HG03066 (cell line): ENCODE data around the gene ESAM.
A peak's percentile ranks its signal among the peaks of the same experiment; 100 is the strongest.

Experiments used
- ATAC-seq: cut with Tn5 transposase; IDR thresholded peaks from one replicate; pipeline ENCODE4 v1.9.1; 2021; ENCODE audit warnings: low read depth; ENCODE audit not compliant: unreplicated experiment

Gene ESAM, protein sequence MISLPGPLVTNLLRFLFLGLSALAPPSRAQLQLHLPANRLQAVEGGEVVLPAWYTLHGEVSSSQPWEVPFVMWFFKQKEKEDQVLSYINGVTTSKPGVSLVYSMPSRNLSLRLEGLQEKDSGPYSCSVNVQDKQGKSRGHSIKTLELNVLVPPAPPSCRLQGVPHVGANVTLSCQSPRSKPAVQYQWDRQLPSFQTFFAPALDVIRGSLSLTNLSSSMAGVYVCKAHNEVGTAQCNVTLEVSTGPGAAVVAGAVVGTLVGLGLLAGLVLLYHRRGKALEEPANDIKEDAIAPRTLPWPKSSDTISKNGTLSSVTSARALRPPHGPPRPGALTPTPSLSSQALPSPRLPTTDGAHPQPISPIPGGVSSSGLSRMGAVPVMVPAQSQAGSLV

GRCh38 chr11:124762105-124762623, at the start of gene ESAM:
ESAM (minus strand) TSS chr11:124762290; CDS start chr11:124762154, 136 bp downstream.
- ATAC-seq, result peak; percentile 41

GRCh38 chr11:124811399-124812125, 49.5 kb upstream of the ESAM start:
- no peak for ATAC-seq

GRCh38 chr11:124807660-124808270, 45.7 kb upstream of the ESAM start:
- no peak for ATAC-seq

DNA sequence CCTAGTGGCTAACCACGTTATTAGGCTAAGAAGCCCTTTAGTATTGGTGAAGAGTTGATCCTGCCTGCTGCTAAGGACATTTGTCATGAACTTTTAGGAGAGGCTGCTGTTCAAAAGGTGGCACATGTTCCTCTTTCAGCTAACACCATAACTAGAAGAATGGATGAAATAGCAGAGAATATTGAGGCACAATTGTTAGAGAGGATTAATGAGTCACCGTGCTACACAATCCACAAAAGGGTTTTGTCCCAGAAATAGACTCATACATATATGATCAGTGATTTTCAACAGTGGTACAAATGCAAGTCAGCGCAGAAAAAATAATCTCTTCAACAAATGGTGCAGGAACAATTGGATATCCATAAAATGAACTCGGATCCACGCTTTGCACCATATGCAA, 45.1 kb upstream of the ESAM start:
- ATAC-seq, result no peak

DNA sequence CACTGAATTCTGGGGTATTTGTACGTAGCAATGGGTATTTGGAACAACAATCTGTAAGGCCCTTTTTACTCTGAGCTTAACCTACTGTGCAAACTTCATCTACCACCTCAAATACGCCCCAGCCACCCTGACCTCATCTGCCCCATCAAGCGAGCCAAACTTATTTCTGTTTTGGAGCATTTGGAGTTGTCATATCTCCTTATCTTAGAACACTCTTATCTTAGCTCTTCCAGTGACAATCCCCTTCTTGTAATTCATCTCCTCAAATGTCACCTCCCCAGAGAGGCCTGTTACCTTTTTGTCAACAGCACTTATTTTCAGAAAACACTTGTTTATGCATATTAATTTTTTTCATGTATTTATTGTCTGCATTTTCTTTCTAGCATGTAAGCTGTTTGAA, 42.8 kb upstream of the ESAM start:
- no peak for ATAC-seq

DNA sequence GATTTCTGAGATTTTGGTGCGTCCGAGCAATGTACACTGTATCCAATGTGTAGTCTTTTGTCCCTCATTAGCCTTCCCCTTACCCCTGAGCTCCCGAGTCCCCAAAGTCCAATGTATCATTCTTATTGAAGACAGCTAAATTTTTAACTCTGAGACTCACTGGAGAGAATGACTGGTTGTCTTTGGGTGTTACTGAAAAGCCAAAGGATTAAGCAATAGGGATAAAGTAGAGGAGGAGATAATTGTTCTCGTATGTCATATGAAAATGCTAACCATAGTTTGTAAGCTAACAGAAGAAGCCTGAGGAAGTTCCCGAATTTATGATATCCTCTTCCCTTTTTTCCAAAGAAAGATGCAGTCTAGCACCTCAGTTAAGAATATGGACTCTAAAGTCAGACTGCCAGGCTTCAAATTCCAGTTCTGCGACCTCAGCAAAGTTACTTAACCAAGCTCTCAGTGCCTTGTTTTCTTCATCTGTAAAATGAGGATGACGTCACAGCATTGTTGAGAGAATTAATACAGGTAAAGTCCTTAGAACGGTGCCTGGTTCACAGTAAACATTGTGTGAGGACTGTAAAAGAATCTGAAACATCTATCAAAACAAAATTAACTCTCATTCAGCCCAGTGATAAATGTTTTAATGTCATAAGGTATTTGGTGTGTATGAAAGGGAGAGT, 39.7 kb upstream of the ESAM start:
- no peak for ATAC-seq

DNA sequence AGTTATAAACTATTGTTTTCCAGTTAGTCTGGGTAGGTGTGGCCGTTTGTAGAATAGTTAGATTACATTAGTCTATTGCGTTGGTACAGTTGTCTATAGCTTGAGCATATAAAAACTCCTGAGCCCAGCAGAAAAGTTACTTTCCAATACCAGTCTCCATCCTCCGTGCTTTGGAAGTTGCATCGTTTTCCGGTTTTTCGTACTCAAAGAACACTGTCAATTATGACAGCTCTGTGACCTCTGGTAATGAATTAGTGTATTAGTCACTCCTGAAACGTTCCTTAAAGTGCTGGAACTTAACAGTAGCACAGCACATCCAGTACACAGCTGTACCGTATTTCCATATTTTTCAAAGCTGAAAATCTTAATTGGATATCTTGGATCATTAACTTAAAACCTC, 38.9 kb upstream of the ESAM start:
- ATAC-seq, result no peak

GRCh38 chr11:124800226-124800929, 38.3 kb upstream of the ESAM start, which contains the start of gene MSANTD2:
MSANTD2 (minus strand) TSS chr11:124800406; CDS start chr11:124800380, 26 bp downstream.
- peak; percentile 84 for ATAC-seq

DNA sequence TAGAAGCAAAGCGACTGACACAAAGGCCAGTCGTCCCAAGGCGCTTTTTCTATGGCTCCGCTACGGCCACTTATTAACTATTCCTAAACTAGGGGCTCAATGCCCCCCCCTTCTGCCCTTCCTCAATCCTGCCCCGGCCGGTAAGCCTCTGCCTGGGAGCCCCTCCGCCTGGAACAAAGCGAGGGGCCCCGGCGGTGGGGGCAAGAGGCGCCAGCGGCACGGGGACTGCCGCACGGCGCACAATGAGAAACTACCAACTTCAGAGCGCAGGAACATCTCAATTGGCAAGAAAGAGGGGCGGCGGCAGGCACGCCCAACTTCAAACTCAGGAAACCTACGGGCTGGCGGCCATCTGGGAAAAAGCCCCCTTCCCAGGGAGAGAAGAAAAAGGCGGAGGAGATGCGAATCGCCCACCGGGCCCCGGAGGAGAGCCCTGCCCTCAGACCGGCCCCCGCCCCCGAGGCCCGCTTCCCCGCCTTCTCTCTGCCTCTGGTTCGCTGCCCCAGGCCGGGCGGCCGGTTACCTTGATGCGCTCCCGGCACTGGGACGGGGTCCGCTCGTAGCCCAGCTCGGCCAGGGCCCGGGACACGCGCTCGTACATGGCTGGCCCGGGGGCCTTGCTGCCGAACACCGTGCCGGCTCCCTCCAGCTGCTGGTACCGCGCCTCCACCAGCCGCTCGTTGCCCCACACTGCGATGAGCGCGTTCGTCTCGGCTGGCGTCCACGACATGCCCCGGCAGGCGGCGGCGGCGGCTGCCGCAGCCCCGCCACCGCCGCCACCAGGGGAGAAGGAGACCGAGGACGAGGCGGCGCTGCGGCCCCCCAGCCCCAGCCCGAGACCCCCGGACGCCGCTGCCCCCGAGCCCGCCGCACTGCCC, 37.5 kb upstream of the ESAM start:
- peak; percentile 37 for ATAC-seq

DNA sequence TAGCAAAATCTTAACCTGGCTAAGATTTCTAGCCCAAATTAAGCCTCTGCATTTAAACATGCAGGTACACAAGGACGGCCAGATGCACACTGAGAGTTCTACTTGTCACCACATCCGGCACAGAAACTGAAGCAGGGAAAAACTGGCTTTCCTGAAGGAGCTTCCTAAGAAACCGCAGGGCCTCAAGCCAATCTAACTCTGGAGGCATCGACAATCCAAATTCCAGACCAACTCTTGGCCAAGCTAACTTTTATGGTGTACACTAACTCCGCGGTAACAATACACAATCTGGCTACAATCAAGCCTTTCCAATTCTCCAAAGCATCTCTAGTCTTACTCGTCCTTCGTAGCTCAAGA, 36.9 kb upstream of the ESAM start:
- ATAC-seq, result peak; percentile 21

DNA sequence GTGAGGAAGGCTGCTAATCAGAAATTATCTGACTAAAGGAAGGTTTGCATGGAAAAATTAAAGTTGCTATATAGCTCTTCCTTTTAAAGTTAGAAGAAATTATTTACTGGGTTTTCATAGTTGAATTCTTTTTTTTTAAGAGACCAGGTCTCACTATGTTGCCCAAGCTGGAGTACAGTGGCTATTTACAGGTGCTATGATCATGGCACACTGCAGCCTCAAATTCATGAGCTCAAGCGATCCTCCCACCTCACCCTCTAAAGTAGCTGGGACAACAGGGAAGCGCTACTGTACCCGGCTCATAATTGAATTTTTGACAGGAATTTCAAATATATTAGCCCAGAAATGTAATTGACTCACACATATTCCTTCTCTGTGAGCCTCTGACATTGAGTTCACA, 34.2 kb upstream of the ESAM start:
- ATAC-seq, result no peak

- no peak for ATAC-seq
Measured at GRCh38 chr11:124793466-124794278, 31.6 kb upstream of the ESAM start.

DNA sequence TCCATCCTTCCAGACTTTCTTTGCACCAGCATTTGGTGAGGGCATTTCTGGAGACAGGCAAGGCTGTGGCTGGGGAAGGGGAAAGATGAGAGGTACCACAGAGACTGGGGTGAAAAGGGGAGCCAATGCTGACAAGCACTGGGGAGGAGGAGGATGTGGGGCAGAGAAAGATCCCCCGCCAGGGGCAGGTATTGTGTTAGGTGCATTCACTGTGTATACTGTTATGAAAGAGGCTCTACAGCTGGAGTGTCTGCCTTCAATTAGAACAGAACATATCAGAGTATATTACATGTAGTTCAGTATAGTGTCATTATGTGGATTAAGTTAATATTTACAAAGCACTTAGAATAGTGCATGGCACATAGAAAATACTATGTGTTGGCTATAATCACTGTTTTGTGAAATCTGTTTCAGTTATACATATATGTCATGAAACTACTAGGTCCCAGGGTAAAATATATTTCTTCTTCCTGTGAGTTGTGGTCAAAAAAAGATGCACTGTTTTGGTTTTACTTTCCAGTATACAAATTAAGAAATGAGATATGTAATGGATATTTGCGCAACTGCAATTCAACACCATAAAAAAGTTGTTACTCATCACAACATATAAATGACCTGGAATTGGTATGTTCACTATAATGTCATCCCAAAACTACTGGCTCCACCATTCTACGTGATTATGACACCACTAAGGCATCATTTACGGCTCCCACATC, 29.7 kb upstream of the ESAM start:
- peak; percentile 75 for ATAC-seq

DNA sequence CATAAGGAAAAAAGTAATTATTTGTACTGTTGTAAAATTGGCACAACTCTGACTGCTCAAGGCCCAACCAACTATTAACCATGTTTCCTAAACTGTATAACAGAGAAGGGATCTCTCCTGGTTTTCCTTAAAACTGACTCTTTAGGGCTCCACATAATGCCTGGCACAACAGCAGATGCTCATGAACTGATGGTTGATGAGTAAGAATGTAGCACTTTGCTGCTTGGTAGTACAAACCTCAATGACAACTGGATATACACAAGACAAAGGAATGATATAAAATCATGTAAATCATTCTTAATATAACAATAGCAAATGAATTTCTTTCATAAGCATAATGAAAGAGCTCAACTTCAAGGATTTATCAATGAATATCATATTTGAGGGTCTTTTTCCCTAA, 26.4 kb upstream of the ESAM start:
- ATAC-seq, result no peak

- no peak for ATAC-seq
Measured at GRCh38 chr11:124784051-124784450, 22.0 kb upstream of the ESAM start.

DNA sequence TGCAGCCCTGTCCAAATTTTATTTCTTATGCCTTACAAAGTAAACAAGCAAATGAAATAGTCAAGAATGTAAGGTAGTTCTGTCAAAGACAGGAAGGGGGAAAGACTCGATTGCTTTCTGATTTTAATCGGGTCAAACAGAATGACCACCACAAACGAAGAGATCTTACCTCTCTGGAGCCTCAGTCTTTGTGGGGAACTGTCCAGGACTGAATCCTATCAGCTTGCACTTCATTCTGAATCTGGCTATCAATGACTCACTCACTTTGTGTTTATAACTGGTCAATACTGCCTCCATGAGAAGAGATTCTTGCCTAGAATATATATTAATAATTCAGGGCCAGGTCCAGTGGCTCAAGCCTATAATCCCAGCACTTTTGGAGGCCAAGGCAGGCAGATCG, 20.9 kb upstream of the ESAM start:
- no peak for ATAC-seq

- ATAC-seq, result no peak
Measured at GRCh38 chr11:124779568-124779967, 17.5 kb upstream of the ESAM start.

DNA sequence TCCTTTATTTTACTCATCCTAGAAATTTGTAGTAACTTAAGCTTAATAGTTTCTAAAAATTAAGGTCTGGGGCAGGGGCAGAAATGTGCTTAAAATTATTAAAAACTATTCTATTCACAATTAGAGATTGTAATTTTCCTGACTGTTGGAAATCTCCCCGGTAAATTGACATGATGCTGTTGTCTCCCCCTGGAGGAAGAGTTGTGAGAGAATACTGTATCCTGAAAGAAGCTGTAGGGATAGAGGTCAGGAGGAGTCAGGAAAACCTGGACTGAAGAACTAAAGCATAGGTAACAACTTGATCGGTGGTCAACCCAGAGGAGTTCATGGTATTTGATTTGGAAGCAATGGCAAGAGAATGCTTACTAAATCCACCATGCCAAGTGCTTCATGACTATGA, 16.2 kb upstream of the ESAM start:
- ATAC-seq, result no peak
